ENCODE measurements around the gene C3orf49.

The C3orf49 gene

GRCh38 chr3:63851287-63851686 lies 32.2 kb downstream of the C3orf49 start:
- no peak for DNase-seq (ENCODE audit: low read depth in 3 of 3)

- DNase-seq (ENCODE audit: low read depth in 3 of 3): no peak
These were observed 34.0 kb downstream of the C3orf49 start for GRCh38 chr3:63853106-63853505.

GRCh38 chr3:63855333-63855940 lies 36.3 kb downstream of the C3orf49 start:
- DNase-seq (ENCODE audit: low read depth in 3 of 3): no peak

DNA sequence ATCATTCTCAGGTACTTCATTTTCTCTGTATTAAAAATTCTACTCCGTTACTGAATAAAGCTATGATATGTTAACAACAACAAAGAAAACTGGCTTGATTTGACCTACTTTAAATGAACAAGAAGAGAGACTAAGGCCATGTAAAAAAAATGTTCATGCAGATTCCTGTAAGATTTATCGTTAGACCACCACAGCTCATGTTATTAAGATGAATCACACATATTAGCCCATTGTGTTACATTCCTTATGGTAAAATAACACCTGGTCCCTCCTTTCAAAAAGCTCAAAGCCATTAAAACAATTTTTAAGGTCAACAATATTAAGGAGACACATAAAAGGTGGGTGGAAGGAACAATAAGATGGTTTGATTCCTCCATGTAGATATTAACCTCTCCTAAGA lies 38.2 kb downstream of the C3orf49 start:
- no peak for DNase-seq (ENCODE audit: low read depth in 3 of 3)

- no peak for DNase-seq (ENCODE audit: low read depth in 3 of 3)
These were observed 41.7 kb downstream of the C3orf49 start for GRCh38 chr3:63860776-63861175.

GRCh38 chr3:63861306-63861705 lies 42.2 kb downstream of the C3orf49 start:
- DNase-seq (ENCODE audit: low read depth in 3 of 3): no peak

DNA sequence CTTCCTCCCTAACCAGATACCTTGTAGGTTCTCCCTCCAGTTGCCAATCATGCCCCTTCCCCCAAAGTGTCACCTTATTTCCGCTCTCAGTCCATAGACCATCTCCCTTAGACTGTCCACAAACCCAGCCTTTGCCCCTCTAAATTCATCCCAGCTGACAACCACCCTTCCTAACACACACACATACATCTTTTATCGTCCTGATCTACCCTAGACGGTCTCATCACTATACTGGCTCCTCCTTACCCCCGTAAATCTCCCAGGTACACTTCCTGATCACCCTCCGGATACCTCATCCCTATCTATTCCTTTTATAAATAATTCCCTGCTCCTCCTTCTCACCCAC lies 43.7 kb downstream of the C3orf49 start:
- no peak for DNase-seq (ENCODE audit: low read depth in 3 of 3)

GRCh38 chr3:63863150-63864007 lies 44.3 kb downstream of the C3orf49 start, which contains the start of the genes ATXN7 and THOC7:
Gene ATXN7, plus strand, starts transcription at chr3:63863867. Its CDS starts 48,732 bp downstream, at chr3:63912599.
Gene THOC7, minus strand, starts transcription at chr3:63863805. Its CDS starts 15 bp downstream, at chr3:63863790.
- DNase-seq (ENCODE audit: low read depth in 3 of 3): peak; percentile 31 to 50 (median 44)

- DNase-seq (ENCODE audit: low read depth in 3 of 3): peak in 2 of 3 experiments; percentile 30 to 43
These were observed 45.2 kb downstream of the C3orf49 start for GRCh38 chr3:63864008-63864964.

DNA sequence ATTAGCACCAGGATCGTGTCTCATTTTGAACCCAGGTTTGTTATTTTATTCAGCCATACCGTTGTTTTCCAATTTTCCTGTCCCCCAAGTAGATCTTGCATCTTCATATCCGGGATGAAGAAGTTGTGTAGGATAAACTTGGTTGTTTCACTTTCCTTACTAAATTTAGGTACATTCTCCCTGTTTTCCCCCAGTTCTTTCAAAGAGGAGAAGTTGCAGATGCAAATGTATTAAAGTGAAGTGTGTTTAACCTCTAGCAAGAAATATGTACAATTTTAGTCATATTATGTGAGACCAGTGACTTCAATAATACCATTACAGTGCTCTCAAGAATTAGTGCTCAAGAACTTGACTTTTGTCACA lies 45.8 kb downstream of the C3orf49 start:
- no peak for DNase-seq (ENCODE audit: low read depth in 3 of 3)

- no peak for DNase-seq (ENCODE audit: low read depth in 3 of 3)
These were observed 48.1 kb downstream of the C3orf49 start for GRCh38 chr3:63867225-63867624.

GRCh38 chr3:63869940-63870614 lies 51.0 kb downstream of the C3orf49 start:
- DNase-seq (ENCODE audit: low read depth in 3 of 3): no peak

GRCh38 chr3:63870615-63871005 lies 51.5 kb downstream of the C3orf49 start:
- no peak for DNase-seq (ENCODE audit: low read depth in 3 of 3)

GRCh38 chr3:63872135-63872924 lies 53.2 kb downstream of the C3orf49 start:
- DNase-seq (ENCODE audit: low read depth in 3 of 3): no peak

DNA sequence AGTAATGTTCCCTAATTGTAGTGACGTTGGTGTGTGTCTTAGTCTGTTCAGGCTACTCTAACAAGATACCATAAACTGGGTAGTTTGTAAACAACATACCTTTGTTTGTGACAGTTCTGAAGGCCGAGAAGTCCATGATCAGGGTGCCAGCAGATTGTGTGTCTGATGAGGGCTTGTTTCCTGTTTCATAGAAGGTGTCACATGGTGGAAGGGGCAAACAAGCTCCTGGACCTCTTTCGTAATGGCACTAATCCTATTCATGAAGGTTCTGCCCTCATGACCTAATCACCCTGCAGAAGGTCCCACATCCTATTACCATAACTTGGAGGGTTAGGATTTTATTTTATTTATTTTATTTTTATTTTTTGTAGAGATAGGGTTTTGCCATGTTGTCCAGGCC lies 55.7 kb downstream of the C3orf49 start:
- DNase-seq (ENCODE audit: low read depth in 3 of 3): no peak

DNA sequence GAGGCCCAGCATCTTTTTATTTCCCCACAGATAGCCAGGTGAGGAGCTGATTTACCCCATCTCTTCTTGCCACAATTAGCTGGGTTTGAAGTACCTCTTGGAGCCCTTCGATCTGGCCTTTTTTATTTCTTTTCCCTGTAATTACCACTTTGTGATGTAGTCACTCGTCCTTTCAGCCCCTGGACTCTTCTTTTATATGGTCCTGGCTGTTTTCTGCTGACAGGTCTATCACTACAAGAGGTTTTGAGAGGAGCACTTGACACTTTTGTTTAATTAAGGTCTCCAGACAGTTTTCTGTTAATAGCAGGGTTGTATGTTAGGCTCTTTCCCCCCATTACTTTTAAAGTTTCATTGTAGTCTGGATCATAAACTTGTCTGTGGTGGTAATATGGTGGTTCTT lies 56.4 kb downstream of the C3orf49 start:
- no peak for DNase-seq (ENCODE audit: low read depth in 3 of 3)

GRCh38 chr3:63876260-63876659 lies 57.2 kb downstream of the C3orf49 start:
- DNase-seq (ENCODE audit: low read depth in 3 of 3): no peak

GRCh38 chr3:63877737-63878393 lies 58.8 kb downstream of the C3orf49 start:
- DNase-seq (ENCODE audit: low read depth in 3 of 3): no peak

DNA sequence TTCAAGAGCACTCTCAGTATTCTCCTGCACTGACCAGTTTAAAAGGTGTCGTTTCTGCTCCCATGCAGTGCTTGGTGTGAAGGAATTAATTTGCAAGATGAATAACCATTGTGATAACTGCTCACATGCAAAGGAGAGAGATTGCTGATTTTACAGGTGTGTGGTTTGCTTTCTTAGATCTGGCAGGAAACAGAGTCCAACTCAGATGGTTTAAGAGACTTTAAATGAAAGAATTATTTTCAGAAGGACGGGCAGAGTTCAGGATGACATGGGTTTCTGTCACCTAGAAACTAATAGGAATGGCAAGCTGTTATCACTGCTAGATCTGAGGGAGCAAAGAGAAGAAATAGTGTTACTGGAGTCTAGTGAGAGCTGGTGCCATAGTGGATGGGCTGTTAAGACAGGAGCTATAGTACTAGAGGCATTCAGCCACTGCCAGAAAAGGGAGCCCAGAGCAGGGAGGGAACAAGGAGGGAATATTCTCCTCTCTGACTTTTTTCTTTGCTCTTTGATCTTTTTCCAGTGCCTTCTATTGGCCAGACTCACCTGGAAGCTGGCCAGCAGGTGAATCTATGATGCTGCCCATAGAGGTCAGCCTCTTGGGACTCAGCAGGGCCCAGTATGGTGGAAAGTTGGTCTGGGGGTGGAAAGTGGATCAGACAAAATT lies 59.4 kb downstream of the C3orf49 start:
- DNase-seq (ENCODE audit: low read depth in 3 of 3): no peak

- no peak for DNase-seq (ENCODE audit: low read depth in 3 of 3)
These were observed 61.6 kb downstream of the C3orf49 start for GRCh38 chr3:63880653-63881052.

Measured in stimulated activated CD4-positive, alpha-beta T cell treated with anti-CD3 and anti-CD28 coated beads, TNF-alpha, amount 100 ng/mL, for 4 hours (primary cell).